HepG2 (cell line): ENCODE data around the gene VARS1. TPM values are rescaled to one million over a fixed set of nuclear protein-coding genes. Genes with fewer than 3 reads are reported as not detected.

Experiments used
- ARNT ChIP-seq: fragments of 450-650 bp; IDR thresholded peaks from 2 replicates; pipeline ENCODE4 v1.6.1; 2017
- CTCF ChIP-seq: sonication (generic); formaldehyde crosslinking; IDR thresholded peaks from 2 replicates; pipeline ENCODE4 v1.5.0; 2020; ENCODE audit warnings: mild to moderate bottlenecking, missing genetic modification reagents, moderate library complexity
- HDAC2 ChIP-seq: sonication (generic); formaldehyde crosslinking; IDR thresholded peaks from 2 replicates; pipeline ENCODE4 v1.4.0; 2020; ENCODE audit warnings: missing genetic modification reagents
- JUN ChIP-seq: sonication (generic); formaldehyde crosslinking; IDR thresholded peaks from 2 replicates; pipeline ENCODE4 v1.4.0; 2020; ENCODE audit warnings: mild to moderate bottlenecking, missing genetic modification reagents
- KDM5B ChIP-seq: sonication (generic); formaldehyde crosslinking; IDR thresholded peaks from 2 replicates; pipeline ENCODE4 v1.4.0; 2020; ENCODE audit warnings: missing genetic modification reagents, mild to moderate bottlenecking, borderline replicate concordance
- LCORL ChIP-seq, 2 experiments: fragments of 450-650 bp in 1 of 2; sonication (generic) in 1 of 2; formaldehyde crosslinking in 1 of 2; IDR thresholded peaks; 2 replicates each; pipeline versions ENCODE4 v1.5.0 to v1.6.1; 2017 to 2020; ENCODE audit warnings: antibody characterized with exemption in 1 of 2, missing genetic modification reagents in 1 of 2
- MATR3 ChIP-seq: sonication (generic); formaldehyde crosslinking; IDR thresholded peaks from 2 replicates; pipeline ENCODE4 v1.4.0; 2020; ENCODE audit warnings: missing genetic modification reagents
- MAZ ChIP-seq, 2 experiments: sonication (generic) in 1 of 2; formaldehyde crosslinking in 1 of 2; IDR thresholded peaks; 2 replicates each; pipeline versions ENCODE4 v1.5.0 to v1.6.1; 2012 to 2020; ENCODE audit warnings: low read depth in 2 of 2, mild to moderate bottlenecking in 2 of 2, borderline replicate concordance in 1 of 2, improper control_type of control experiment in 1 of 2, low read length in 1 of 2, missing genetic modification reagents in 1 of 2, moderate library complexity in 1 of 2
- TBL1XR1 ChIP-seq: fragments of 150-350 bp; IDR thresholded peaks from 2 replicates; pipeline ENCODE4 v1.6.1; 2014; ENCODE audit warnings: borderline replicate concordance, low read length; ENCODE audit not compliant: partially characterized antibody
- TRIM22 ChIP-seq: fragments of 450-650 bp; IDR thresholded peaks from 2 replicates; pipeline ENCODE4 v1.6.1; 2017
- ZBTB43 ChIP-seq: sonication (generic); formaldehyde crosslinking; conservative IDR thresholded peaks from 2 replicates; pipeline ENCODE4 v1.4.0; 2020; ENCODE audit warnings: missing genetic modification reagents
- ZNF460 ChIP-seq: sonication (generic); formaldehyde crosslinking; IDR thresholded peaks from 2 replicates; pipeline ENCODE4 v1.5.1; 2020; ENCODE audit warnings: missing genetic modification reagents, mild to moderate bottlenecking, borderline replicate concordance
- ZNF674 ChIP-seq: sonication (generic); formaldehyde crosslinking; IDR thresholded peaks from 2 replicates; pipeline ENCODE4 v1.5.0; 2020; ENCODE audit warnings: low read depth, mild to moderate bottlenecking, missing genetic modification reagents
- ZNF687 ChIP-seq: sonication (generic); formaldehyde crosslinking; IDR thresholded peaks from 2 replicates; pipeline ENCODE4 v1.5.1; 2020; ENCODE audit warnings: mild to moderate bottlenecking, missing genetic modification reagents, moderate library complexity
- ZNF724P ChIP-seq: sonication (generic); formaldehyde crosslinking; IDR thresholded peaks from 2 replicates; pipeline ENCODE4 v1.8.0; 2022; ENCODE audit warnings: missing genetic modification reagents, borderline replicate concordance
- ZNF737 ChIP-seq: sonication (generic); formaldehyde crosslinking; IDR thresholded peaks from 2 replicates; pipeline ENCODE4 v1.5.0; 2020; ENCODE audit warnings: missing genetic modification reagents, mild to moderate bottlenecking, borderline replicate concordance
- ZNF747 ChIP-seq: sonication (generic); formaldehyde crosslinking; IDR thresholded peaks from 2 replicates; pipeline ENCODE4 v1.8.1; 2023; ENCODE audit warnings: missing genetic modification reagents, mild to moderate bottlenecking, borderline replicate concordance
- ZNF83 ChIP-seq: sonication (generic); formaldehyde crosslinking; IDR thresholded peaks from 2 replicates; pipeline ENCODE4 v1.4.0; 2020; ENCODE audit warnings: missing genetic modification reagents, mild to moderate bottlenecking, borderline replicate concordance
- polyA plus RNA-seq, 8 experiments: library from polyadenylated mRNA; depleted of rRNA in 3 of 8; stranded (reverse) in 7 of 8; unstranded in 1 of 8; fragments of >200 nt; fragmentation: Illumina TruSeq in 4 of 8; extraction: Trizol in 4 of 8; gene quantifications; 2 replicates each; pipeline versions ENCODE4 v1.2.1 to v1.2.3, GENCODE V29; 2011 to 2016; ENCODE audit warnings: low read depth in 4 of 8, missing spikeins in 1 of 8, mixed read lengths in 1 of 8; ENCODE audit not compliant: insufficient read depth in 1 of 8
- total RNA-seq, 5 experiments: library from RNA; depleted of rRNA; stranded (reverse); fragments of >200 nt; fragmentation: Illumina TruSeq; extraction: Trizol; gene quantifications; 2 replicates each; pipeline ENCODE4 v1.2.3, GENCODE V29; 2016; ENCODE audit warnings: low read depth in 1 of 5
- TF ChIP-seq, protein P1 (sequence below): IDR thresholded peaks from 2 replicates; pipeline ENCODE4 v1.6.1; 2016; ENCODE audit warnings: mild to moderate bottlenecking, missing biosample characterization, missing genetic modification reagents

The VARS1 gene
- total and polyA plus RNA-seq, 2 of the 13 experiments (the other 11 are each of a cell fraction or from before 2014, with no cell fraction given) = 14.7 to 56.1 TPM

DNA sequence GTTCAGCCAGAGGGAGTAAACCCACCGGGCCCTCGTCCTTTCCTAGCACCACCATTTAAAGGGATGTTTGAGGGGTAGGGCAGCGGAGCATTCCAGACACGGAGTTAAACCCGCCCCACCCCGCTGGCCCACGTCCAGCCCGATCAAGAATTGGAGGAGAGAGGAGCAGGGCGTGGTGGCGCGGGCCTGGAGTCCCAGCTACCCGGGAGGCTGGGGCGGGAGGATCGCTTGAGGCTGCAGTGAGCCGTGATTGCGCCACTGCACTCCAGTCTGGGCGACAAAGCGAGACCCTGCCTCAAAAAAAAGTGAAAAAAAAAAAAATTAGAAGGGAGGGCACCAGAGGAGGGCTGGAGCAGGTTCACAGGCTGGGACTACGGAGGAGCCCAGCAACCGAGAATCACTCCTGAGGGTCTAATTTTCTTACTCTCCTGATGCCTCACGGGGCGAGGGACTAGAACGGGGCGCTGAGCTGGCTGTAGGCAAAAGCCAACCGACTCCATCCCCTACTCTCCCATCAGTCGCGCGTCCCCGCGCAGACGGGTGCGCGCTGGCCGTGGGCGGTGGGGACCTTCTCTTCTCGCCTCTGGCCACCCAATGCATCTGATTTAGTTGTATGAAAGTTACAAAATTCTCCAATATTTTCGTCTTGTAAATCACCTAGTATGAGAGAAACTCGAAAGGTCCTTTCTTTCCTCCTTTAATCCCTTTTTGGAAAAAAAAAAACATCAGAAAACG lies 25.9 kb upstream of the VARS1 start (continued):
- TF ChIP-seq ZNF687 (CRISPR knock-in tag) (peak; percentile 71), KDM5B (CRISPR knock-in tag) (0 out of 2 replicates have a peak, but pooled peaks have one; percentile 7), JUN (no peak), ZNF724P (CRISPR knock-in tag) (0 out of 2 replicates have a peak, but pooled peaks have one; percentile 40), ARNT (no peak), ZNF83 (CRISPR knock-in tag) (no peak), ZNF674 (CRISPR knock-in tag) (no peak), TBL1XR1 (peak; percentile 37), MATR3 (CRISPR knock-in tag) (no peak), LCORL (IDR thresholded peaks at IDR 0.05) (no peak), LCORL (CRISPR knock-in tag; IDR thresholded peaks at IDR 0.05) (0 out of 2 replicates have a peak, but pooled peaks have one; percentile 27), MAZ (IDR thresholded peaks at IDR 0.05; ENCODE audit: borderline replicate concordance, low read depth, low read length) (no peak), MAZ (CRISPR knock-in tag; IDR thresholded peaks at IDR 0.05; ENCODE audit: low read depth) (peak; percentile 70; the same call in 1 of the 2 replicates), TRIM22 (no peak), HDAC2 (CRISPR knock-in tag) (0 out of 2 replicates have a peak, but pooled peaks have one; percentile 9), ZNF460 (CRISPR knock-in tag) (peak; percentile 96), ZNF747 (no peak), CTCF (CRISPR knock-in tag) (no peak), ZNF737 (CRISPR knock-in tag) (no peak), ZBTB43 (no peak)
- TF ChIP-seq, protein P1, sequence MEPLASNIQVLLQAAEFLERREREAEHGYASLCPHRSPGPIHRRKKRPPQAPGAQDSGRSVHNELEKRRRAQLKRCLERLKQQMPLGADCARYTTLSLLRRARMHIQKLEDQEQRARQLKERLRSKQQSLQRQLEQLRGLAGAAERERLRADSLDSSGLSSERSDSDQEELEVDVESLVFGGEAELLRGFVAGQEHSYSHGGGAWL (CRISPR knock-in tag) = peak; percentile 53; the same call in 1 of the 2 replicates
